NCI-H1092 treated with DMSO at 0.1 percent for 48 hours (cell line): Measurements from ENCODE around the gene CCDC154.
"Not testable (repeated sequence)": the region's sequence is repeated elsewhere in the genome, so short reads cannot be mapped to it uniquely, and the experiment has no call there.

Experiments
- DNase-seq: peaks from one replicate; lab custom pipeline; 2025; lab: John Stamatoyannopoulos, UW

CCDC154 gene

DNA sequence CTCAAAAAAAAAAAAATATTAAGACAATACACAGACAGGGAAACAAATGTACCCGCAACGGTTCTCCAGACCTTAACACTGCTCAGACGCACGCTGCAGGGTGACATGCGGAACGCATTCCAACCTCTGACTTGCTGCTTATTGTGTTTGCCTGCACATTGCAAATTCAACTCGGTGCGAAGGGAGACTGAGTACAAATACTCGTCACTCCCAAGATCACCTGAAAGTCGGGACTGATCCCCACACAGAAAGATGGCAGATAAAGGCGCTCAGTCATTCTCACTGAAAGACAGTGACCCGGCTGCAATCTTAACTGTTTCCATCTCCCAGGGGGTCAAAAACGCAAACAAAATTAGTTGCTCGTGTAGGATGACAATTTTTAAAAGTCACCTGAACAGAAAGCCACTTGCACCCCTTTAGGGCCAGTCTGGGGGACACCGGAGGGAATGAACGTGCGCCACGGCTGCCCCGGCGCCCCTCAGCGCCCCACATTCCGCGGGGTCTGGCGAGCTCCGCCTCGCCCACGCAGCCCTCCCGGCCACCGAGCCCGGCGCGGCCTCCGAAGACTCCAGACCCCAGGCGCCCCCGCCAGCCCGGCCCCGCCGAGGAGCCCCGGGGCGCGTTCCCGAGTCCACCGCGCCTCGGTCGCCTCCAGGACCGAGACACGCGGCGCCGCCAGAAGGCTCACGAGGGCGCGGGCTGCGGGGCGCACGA is 29.9 kb upstream of the CCDC154 start:
- no peak for DNase-seq

DNA sequence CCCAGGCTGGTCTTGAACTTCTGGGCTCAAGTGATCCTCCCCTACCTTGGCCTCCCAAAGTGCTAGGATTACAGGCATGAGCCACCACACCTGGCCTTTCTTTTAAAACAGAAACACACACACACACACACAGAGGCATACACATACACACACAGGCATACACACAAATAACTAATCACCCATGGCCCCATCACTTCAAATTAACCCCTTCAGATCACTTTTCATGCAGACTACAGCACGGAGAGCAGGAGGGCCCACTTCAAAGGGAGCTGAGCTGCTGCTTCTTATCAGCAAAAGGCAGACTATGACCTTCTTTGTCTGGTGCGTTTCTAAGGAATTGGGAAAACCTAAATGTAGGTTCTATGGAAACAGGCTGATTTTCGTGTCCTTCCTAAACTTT is 28.6 kb upstream of the CCDC154 start:
- no peak for DNase-seq

DNA sequence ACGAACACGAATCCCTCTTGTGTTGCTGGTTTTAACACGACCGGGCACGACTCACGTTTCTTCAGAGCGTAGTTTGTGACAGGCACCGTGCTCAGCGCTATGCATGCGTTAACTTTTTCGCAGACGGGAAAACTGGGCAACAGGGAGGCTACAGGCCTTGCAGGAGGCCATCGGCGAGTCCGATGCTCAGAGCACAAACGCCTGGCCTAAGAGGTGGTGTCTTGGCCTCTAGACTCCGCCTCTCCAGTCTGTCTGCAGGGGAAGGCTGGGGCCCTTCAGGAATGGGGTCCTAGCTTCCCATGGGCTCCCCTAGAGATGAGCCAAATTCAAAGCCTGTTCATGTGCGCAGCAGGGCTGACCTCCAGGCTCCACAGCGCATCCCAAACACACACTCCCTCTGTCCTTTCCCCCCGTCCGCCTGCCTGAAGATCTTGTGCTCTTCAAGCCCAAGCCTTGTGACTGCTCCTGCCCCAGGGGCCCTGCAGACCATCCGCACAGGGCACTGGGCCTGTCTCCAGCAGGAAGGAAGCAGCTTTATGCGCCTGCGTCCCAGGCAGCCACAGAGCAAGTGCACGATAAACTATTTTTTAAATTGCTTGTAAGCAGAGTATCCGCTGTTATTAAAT is 27.3 kb upstream of the CCDC154 start:
- DNase-seq, result no peak

DNA sequence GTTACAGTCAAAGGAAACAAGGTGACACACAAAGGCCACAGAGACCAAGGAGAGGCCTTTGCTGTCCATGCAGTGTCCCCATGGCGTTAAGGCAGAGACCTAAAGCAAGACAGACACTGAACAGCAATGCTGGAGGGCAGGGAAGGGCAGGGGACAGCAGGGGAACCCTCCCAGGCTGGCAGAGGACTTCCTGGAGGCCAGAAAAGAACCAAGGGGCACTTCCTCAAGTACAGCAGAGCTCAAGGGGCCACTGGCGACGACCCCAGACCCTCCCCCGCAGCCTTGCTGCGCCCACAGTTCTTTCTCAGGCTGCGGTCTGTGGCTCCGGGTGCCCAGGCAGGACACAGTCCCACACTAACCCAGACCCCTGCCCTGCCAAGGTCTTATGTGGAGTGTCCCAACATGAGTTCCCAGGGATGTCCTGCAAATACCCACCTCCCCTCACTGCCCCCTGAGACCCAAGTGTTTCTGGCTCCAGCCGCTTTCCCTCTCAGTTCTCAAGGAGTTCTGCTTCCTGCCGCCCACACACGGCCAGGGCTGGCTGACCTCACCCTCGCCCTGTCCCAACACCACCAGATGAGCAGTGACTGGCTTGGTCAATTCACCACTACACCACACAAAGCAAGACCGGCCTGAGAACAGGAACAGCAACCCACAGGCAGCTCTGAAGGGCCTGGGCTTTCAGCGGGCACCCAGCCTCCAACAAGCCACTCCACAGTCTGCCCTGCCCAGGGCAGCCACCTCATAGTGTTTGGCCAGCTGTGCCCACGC is 26.3 kb upstream of the CCDC154 start:
- no peak for DNase-seq

DNA sequence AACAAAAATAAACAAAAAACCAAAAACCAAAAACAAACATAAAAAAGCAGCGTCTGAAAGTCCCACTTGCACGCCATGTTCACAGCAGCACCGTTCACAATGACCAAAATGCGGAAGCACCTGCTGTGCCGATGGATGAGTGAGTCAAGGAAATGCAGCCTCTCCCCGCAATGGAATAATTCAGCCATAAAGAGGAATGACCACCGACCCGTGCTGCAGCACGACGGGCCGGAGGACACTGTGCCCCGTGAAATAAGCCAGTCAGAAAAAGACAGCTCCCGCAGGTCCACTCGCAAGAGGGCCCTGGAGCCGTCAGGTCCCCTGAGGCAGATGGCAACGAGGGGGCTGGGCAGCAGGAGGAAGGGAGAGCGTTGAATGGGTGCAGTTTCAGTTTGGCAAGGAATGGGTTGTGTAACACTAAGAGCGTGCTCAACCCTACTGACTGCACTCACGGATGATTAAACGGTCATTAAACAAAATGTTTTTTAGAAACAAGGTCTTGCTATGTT is 25.4 kb upstream of the CCDC154 start:
- DNase-seq, result no peak

DNA sequence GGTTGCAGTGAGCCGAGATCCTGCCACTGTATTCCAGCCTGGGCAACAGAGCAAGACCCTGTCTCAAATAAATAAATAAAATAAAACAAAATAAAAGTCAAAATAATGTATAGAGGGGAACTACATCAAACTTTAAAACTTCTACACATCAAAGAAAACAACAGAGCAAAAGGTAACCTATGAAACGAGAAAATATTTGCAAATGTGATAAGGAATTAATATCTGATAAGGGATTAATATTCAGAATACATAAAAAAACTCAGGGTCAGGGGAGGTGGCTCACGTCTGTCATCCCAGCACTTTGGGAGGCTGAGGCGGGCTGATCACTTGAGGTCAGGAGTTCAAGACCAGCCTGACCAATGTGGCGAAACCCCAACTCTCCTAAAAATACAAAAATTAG is 24.8 kb upstream of the CCDC154 start:
- DNase-seq, result not testable (repeated sequence)

DNA sequence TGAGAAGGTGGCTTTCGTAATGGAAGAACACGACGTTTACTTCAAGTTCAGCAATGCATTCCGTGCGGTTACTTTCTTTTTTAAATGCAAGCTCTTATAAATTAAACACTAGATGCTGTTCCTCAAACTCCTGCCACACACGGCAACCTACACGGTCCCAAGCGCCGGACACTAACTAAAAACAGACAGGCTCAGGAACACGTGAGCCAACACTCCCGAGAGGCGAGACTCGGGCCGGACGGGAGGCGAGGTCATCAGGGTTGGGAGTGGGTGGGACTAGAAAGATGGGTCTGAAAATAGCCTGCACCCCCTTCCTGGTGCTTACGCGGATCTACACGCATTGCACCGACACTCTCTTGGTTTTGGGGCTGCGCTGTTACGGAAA is 24.1 kb upstream of the CCDC154 start:
- DNase-seq, result no peak

DNA sequence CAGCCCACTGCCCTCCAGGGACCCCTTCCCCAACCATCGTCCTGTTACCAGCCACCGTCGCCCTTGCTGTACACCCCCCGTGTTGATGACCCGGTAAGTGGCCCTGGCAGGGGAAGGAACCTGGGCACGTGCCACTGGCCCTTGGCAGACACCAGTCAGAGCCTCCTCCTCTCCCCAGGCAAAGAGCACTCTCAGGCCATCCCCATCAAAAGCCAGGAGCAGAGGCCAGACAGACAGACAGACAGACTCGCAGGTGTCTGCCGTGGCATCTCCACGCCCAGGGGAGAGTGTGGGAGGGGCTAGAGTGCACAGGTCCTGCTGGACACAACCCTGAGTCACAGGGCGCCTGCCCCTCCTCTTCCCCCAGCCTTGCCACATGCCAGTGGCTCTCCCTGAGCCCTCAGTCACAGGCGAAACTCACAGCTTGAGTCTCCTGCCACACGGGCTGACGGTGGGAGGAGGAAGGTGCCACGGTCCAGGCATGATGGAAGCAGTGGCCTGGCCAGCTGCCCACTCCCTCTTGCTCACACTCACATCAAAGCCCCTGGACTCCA is 22.7 kb upstream of the CCDC154 start:
- DNase-seq, result no peak

DNA sequence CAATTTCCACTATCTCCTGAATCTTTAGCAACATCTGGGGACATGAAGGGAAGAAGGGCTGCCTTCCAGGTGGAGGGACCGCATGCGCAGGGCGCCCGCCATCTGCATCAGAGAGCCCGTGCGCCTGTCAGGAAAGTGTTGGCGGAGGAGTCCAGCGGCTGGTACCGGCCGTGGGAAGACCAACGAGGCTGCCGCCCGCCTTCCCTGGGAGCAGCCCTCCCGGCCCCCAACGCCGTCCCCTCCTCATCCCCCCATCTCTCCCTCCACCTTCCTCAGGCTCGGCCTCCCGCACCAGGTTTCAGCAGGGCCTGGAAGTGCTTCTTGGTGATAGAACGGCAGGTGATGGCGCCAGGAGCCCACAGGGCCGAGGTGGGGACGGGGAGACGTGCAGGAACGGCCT is 21.7 kb upstream of the CCDC154 start:
- no peak for DNase-seq

DNA sequence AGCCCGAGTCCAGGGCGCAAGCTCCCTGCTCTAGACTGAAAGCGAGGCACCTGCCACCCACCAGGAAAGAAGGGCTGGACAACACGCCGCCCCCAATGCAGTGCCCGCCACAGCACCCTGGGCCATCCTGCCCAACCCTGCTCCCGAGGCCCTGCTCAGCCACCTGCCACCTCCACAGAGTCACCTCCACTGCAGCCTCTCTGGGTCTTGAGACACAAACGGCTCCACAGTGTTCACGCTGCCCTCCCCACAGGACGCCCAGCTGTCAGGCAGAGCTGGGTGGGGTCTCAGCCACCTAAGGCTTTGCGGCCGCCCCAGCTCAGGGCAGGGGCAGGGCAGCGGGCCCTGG is 21.2 kb upstream of the CCDC154 start:
- DNase-seq, result no peak

DNA sequence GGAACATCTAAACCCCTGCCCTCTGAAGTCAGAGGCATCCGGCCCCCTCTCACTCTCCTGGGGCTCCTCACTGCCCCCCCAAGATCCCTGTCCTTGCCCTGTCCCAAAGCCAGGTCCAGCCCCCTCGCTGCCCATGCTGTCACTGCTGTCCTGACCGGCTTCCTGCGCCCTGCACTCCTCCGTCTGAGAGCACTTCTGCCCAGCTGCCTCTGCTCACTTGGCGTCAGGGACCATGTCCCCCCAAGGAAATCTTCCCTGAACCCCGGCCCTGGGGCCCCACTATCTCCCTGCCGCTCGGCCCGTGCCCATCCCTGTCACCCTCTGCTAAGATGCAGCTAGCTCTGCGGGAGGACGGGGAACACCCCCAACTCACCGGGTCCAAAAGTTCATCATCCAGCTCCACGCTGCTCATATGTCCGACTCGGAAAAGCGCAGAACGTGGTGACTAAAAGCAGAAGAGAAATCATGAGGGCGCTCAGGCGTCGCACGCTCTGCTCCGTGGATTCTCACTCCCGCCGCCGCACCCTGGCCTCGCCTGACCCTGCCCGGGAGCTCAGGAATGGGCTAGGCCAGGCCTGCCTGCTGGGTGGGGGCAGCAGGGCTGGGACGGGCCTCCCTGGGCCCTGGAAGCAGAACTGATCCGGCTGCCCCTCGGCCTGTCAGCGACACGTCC is 20.7 kb upstream of the CCDC154 start:
- no peak for DNase-seq

DNA sequence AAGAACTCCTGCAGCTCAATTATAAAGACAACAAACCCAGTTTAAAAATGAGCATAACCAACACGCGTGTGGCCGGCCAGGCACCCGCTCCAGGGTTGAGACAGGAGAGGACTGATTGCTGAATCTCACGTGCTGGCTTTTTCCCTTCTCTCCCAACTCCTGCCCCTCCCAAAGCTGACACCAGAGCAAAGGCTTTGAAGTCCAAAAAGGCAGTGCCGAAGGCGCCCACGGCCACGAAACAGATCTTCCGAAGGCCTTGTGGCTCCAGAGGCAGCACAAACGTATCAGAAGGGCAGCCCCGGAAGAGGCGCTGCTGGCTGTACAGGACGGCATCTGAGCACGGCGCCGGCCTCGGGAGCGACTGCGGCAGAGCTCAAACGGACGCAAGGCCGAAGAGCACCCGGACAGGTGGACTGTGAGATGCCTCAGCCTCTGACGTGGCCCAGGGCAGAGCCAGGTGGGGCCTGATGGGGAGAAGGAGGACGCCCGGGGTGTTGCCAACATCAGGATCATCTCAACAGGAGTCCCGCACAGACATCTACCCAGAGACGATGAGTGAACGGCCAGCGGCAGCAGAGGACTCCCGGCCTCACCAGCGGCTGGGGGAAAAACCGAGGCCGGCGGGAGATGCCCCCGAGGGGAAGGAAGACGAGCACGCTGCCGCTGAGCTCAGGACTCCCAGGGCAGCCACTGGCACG is 20.0 kb upstream of the CCDC154 start:
- no peak for DNase-seq

DNA sequence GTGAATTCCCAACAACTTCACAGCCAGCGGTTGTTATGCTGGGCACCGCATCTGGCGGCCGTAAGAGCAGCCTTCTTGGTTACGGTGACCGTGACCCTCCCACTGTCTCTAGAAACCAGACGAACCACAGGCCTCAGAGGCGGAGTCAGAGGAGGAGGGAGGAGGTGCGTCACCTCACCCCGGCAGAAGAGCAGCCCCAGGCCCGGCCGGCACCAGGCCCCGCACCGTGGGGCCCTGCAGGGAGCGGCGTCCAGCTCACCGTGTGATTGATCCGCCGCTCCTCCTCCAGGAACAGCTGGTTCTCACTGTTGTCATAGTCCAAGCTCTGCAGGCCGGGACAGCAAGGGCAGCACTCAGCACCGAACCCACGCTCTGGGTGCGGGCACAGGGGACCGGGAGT is 16.8 kb upstream of the CCDC154 start:
- no peak for DNase-seq

DNA sequence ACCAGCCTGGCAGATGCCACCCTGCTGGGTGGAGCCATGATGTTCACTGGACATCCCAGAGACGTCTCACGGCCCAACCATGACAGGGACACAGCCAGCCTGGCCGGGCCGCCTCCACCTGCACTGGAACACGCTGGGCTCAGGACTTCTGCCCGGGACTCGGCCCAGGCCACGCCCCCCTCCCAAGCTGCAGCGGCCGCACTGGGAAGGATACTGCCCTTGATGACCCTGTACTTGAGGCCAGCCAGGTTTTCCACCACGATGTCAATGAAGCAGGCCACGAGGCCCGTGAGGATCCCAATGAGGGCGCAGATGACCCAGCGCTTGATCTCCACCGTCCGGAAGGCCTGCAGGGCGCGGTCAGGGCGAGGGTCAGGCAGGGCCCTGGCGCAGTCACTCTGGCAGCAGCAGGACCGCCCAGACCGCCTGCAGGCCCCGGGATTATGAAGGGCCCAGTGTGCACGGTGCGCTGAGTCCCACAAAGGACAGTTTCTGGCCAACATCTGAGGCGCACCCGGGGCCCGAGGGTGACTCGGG is 16.3 kb upstream of the CCDC154 start:
- DNase-seq, result no peak

DNA sequence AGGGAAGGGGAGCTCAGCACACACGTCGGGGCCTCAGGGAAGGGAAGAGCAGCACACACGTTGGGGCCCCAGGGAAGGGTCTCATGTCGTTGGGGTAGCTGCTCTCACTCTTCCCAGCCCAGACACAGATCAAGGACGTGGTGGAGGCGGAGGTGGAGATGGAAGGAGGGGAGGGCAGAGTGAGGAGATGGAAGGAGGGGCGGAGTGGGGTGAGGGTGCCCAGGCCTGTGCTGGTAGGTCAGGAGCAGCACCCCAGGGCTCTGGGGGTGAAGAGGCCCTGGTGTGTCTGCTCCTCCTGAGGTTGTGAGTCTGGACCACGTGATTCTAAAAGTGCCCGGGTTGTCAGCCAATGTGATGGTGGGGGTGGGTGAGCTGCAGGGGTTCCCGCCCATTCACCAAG is 15.6 kb upstream of the CCDC154 start:
- DNase-seq, result no peak

DNA sequence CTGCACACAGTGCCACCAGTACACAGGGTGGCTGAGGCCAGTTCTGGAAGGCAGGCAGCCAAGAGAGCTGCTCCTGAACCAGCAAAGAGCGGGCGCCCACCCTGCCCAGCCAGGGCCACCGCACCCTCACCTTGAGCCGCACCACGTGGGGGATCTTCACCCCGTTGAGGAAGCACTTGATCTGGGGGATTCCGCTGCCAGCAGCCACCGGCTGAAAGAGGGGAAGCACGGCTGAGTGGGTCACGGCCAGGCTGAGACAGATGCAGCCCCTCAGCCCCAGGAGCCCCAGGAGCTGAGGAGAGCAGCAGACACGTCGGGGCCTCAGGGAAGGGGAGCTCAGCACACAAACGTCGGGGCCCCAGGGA is 14.6 kb upstream of the CCDC154 start:
- DNase-seq, result no peak

DNA sequence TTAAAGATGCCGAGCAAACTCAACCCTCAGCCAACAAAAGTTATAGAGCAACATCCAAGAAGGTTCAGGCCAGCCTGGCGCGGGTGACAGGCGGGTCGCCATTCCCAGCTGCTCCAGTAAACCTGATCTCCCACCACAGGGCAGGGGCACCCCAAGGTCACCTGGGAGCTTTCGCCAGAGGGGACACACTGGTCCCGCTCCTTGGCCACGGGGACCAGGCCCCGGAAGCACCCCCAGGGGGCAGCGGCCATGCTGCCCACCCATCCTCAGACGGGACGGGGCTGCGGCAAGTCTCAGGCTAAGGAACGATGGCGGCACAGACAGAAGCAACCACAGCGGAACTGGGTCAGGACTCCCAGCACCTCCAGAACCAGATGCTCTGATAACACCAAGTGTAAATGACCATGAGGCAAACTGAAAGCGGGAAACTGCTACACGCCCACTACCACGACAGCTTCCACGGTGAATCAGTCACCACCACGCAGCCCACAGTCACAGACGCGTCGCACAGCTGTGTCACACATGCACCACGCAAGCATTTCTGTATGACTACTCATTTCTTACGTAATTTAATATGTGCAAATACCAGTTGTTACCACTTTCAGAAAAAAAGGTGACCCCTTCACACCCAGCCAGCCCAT is 14.1 kb upstream of the CCDC154 start:
- no peak for DNase-seq

DNA sequence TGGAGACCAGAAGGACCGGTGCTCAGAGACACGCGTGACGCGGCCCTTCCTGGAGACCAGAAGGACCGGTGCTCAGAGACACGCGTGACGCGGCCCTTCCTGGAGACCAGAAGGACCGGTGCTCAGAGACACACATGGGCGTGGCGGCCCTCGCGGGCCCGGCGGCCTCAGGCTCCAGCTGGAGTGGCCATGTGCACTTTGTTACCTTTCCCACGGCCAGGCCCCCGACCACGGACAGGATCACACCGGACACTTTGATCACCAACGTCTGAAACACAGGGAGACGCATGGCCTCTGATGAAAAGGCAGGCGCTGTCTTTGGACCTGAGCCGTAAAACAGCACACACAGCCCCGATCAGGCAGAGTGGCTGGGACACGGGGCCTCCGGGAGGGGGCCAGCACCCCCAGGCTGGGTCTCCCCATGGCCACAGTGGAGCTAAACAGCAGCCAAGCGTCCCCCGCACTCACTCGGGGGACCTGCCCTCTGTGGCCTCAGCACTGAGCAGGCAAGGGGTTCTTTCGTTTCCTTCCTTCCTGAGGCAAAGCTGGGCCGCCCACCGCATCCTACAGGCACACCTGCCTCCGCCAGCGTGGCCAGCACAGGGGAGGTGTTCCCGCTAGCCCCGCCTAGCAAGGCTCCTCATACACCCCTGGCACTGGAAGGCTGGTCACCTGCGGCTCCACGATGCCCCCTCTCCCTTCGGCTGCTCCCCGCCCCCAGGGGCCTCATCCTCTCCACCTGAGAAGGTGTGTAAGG is 13.3 kb upstream of the CCDC154 start:
- no peak for DNase-seq

DNA sequence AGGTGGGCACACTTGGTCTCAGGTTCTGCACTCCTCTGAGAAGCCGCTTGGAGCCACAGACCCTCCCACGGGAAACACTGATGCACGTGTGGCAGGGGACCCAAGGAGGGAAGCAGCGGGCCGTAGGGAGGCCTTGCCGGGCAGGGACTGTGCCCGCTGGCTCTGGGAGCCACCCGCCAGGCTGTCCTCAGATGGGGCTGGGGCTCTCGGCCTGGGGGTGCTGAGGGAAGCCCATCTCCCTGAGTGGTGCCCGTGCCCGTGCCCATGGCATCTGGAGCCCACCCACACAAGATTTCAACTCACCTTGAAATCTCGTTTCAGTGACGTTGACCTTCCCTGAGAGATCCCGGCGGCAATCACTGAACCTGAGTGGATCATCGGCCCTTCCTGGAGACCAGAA is 12.6 kb upstream of the CCDC154 start:
- no peak for DNase-seq
